Esophagus muscularis mucosa (tissue), 3 donors: ENCODE data around the gene ELAVL3.

Experiments used
- CTCF ChIP-seq, 3 experiments: fragments of 200-600 bp in 2 of 3; fragments of 450-650 bp in 1 of 3; sonication (generic) in 2 of 3; IDR thresholded peaks; one replicate each; pipeline ENCODE4 v1.5.1; 2017 to 2019; ENCODE audit warnings: antibody characterized with exemption in 3 of 3, mild to moderate bottlenecking in 2 of 3, moderate library complexity in 1 of 3
- POLR2AphosphoS5 ChIP-seq, 2 donors: sonication (generic); formaldehyde crosslinking; IDR thresholded peaks; one replicate each; pipeline ENCODE4 v1.6.1; 2017; ENCODE audit warnings: antibody characterized with exemption in 2 of 2

- TF ChIP-seq CTCF (IDR thresholded peaks at IDR 0.05): no peak
- no peak for TF ChIP-seq POLR2AphosphoS5 (IDR thresholded peaks at IDR 0.05)
These were observed 26.1 kb upstream of the ELAVL3 start for GRCh38 chr19:11506967-11507366.
